GM12891 (cell line): ENCODE results near the gene CNKSR2.
A peak's percentile ranks its signal among the peaks of the same experiment; 100 is the strongest.

Experiments
- DNase-seq: peaks from one replicate; pipeline ENCODE4 v3.0.0; 2011; ENCODE audit warnings: low spot score; ENCODE audit not compliant: insufficient read length
- FAIRE-seq: peaks from 2 replicates; lab custom pipeline; 2011; peaks lifted over from hg19 to GRCh38; lab: Jason Lieb, UNC
- PAX5 ChIP-seq: IDR thresholded peaks from 2 replicates; pipeline ENCODE4 v1.6.1; 2011; ENCODE audit warnings: low read length, moderate library complexity, mild to moderate bottlenecking; ENCODE audit not compliant: insufficient read depth, severe bottlenecking
- POLR2A ChIP-seq: IDR thresholded peaks from 2 replicates; pipeline ENCODE4 v1.6.1; 2011; ENCODE audit warnings: low read depth, low read length, control low read depth
- POLR2AphosphoS5 ChIP-seq: IDR thresholded peaks from 2 replicates; pipeline ENCODE4 v1.6.1; 2011; ENCODE audit warnings: low read depth, low read length, control low read depth
- POU2F2 ChIP-seq: IDR thresholded peaks from 2 replicates; pipeline ENCODE4 v1.6.1; 2011; ENCODE audit warnings: low read depth, mild to moderate bottlenecking, control low read depth, low read length, moderate library complexity
- SPI1 ChIP-seq: IDR thresholded peaks from 2 replicates; pipeline ENCODE4 v1.6.1; 2011; ENCODE audit warnings: low read depth, low read length, control low read depth
- TAF1 ChIP-seq: IDR thresholded peaks from 2 replicates; pipeline ENCODE4 v1.6.1; 2011; ENCODE audit warnings: low read depth, low read length, control low read depth

The CNKSR2 gene

DNA sequence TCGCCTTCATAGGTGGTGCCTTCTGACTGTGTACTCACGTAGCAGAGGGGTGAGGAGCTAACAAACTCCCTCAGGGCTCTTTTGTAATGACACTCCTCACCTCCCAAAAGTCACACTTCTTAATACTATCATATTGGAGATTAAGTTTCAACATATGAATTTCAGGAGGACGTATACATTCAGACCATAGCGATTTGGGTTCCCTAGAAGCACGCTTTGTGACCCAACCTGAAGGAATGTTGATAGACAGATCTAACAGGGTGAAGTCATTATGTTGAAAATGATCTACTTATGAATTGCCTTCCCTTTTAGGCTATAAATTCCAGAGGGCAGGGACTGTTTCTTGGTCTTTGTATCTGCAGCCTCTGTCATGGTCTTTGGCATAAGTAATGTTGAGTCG is 287.1 kb downstream of the CNKSR2 start:
- TF ChIP-seq PAX5 (no peak), SPI1 (no peak)
- DNase-seq (no peak), FAIRE-seq (no peak)

- FAIRE-seq = no peak
- no peak for DNase-seq
- no peak for TF ChIP-seq SPI1
- TF ChIP-seq PAX5 = no peak
- no peak for TF ChIP-seq POLR2AphosphoS5
- no peak for TF ChIP-seq POLR2A
- TF ChIP-seq POU2F2 = no peak
- no peak for TF ChIP-seq TAF1
Observed at GRCh38 chrX:21662761-21663160, 288.5 kb downstream of the CNKSR2 start.

GRCh38 chrX:21666252-21666651 is 292.0 kb downstream of the CNKSR2 start:
- FAIRE-seq = no peak

DNA sequence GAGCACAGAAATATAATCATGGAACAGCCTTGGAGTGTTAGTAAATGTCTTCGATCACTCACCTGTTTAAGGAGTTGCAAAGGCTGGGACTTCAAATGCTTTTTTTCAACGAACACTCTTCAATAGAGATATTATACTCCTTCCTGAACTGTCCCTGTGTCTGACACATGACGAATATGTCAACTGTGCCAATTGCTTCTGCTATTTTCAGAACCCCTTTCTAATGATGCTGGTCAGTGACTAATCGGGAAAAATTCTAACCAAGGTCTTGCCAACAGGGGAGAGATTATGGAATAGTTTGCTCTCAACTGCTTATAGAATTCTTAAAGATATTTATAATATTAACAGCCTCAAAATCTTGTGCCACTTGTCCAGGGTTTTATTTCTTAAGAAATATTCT is 292.5 kb downstream of the CNKSR2 start:
- no peak for DNase-seq
- FAIRE-seq = no peak
- no peak for TF ChIP-seq POLR2AphosphoS5
- TF ChIP-seq TAF1 = no peak
- TF ChIP-seq POLR2A = no peak

More at GRCh38 chrX:21666252-21666651, 292.0 kb downstream of the CNKSR2 start:
- no peak for DNase-seq
- no peak for TF ChIP-seq PAX5
- TF ChIP-seq POLR2A = no peak
- no peak for TF ChIP-seq TAF1
- TF ChIP-seq SPI1 = no peak
- no peak for TF ChIP-seq POLR2AphosphoS5
- no peak for TF ChIP-seq POU2F2

GRCh38 chrX:21674430-21675186 is 300.4 kb downstream of the CNKSR2 start:
- FAIRE-seq = no peak
- DNase-seq = no peak
- TF ChIP-seq POLR2AphosphoS5 (no peak), POLR2A (no peak), POU2F2 (no peak), TAF1 (no peak), SPI1 (no peak), PAX5 (no peak)

DNA sequence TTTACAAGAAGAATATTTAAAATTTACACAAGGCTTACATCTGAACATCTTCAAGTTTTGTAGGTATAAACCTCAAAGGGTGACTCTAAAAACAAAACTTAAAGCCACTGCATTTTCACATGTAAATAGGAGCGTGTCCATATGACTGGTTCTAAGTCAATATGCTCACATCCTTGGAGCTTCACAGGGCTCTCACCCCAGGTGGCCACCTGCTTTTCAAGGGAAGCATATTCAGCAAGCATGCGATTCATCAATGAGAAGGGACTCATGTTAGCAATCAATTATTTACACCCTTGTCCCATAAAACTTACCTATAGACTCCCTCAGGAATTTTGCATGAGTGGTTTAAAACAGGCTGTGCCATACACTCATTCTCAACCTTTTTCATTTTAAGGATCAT is 301.7 kb downstream of the CNKSR2 start:
- TF ChIP-seq POLR2A = no peak
- no peak for TF ChIP-seq SPI1
- no peak for TF ChIP-seq POLR2AphosphoS5
- TF ChIP-seq POU2F2 = no peak
- no peak for TF ChIP-seq PAX5
- TF ChIP-seq TAF1 = no peak
- DNase-seq (no peak), FAIRE-seq (no peak)

DNA sequence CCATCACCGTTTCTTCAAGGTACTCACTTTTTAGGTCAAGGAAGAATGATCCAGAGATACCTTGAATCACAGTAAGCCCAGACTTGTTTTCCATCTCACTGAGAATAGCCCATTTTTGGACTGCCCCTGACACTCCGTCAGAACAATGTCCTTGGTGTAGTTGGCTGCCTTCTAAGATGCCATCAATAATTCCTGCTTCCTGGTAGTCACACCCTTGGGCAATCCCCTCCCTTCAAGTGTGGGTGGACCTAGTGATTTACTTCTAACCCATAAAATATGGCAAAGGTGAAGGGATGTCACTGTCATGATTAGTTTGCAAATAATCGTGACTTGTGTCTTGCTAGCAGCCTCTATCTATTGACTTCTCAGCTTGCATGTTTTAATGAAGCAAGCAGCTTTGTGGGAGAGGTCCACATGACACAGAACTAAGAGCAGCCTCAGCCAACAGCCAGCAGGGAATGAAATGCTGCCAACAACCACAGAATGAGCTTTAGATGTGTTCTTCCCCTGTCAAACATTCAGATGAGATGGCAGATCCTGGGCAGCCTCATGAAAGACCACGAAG is 303.9 kb downstream of the CNKSR2 start:
- DNase-seq (no peak), FAIRE-seq (no peak)

GRCh38 chrX:21683941-21684340 is 309.7 kb downstream of the CNKSR2 start:
- DNase-seq (no peak), FAIRE-seq (no peak)
- TF ChIP-seq POLR2A = no peak

More for the DNA sequence above, 303.9 kb downstream of the CNKSR2 start:
- no peak for TF ChIP-seq POLR2A
- TF ChIP-seq POU2F2 = no peak
- TF ChIP-seq SPI1 = no peak
- TF ChIP-seq POLR2AphosphoS5 = no peak
- TF ChIP-seq TAF1 = no peak
- no peak for TF ChIP-seq PAX5

- FAIRE-seq (no peak), DNase-seq (no peak)
- no peak for TF ChIP-seq PAX5
- no peak for TF ChIP-seq POLR2AphosphoS5
- TF ChIP-seq TAF1 = no peak
- no peak for TF ChIP-seq POLR2A
- no peak for TF ChIP-seq SPI1
- TF ChIP-seq POU2F2 = no peak
Observed at GRCh38 chrX:21691512-21692018, 317.3 kb downstream of the CNKSR2 start.

- FAIRE-seq = no peak
- TF ChIP-seq POLR2AphosphoS5 (no peak), POU2F2 (no peak), POLR2A (no peak), PAX5 (no peak), SPI1 (peak; percentile 46)
Observed at GRCh38 chrX:21698272-21698671, 324.1 kb downstream of the CNKSR2 start.

More at GRCh38 chrX:21698272-21698671, 324.1 kb downstream of the CNKSR2 start:
- DNase-seq = no peak
